TTC549 (cell line): ENCODE measurements around the gene VWA3A.
"Not testable (repeated sequence)": the region's sequence is repeated elsewhere in the genome, so short reads cannot be mapped to it uniquely, and the experiment has no call there.

Experiments
- FAIRE-seq: peaks from 2 replicates; lab custom pipeline; 2012; peaks lifted over from hg19 to GRCh38; lab: Jason Lieb, UNC

The VWA3A gene

DNA sequence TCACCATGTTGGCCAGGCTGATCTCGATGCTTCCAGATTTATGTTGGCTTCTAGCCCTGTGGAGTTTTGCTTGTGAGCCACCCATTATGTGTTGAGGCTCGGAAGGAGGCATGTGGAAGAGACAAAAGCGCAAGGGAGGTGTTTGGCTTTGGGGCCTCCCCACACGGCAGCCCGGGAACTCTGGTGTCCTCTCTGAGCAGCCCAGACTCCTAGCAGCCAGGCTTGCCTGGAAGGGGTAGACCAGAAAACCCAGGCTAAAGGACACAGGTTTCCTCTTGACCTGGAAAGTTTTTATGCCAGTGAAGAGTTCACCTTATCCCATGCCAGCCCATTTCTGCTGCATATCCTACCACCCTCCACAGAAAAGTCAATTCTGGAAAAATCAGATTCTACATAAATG is 91.0 kb downstream of the VWA3A start:
- FAIRE-seq: no peak

DNA sequence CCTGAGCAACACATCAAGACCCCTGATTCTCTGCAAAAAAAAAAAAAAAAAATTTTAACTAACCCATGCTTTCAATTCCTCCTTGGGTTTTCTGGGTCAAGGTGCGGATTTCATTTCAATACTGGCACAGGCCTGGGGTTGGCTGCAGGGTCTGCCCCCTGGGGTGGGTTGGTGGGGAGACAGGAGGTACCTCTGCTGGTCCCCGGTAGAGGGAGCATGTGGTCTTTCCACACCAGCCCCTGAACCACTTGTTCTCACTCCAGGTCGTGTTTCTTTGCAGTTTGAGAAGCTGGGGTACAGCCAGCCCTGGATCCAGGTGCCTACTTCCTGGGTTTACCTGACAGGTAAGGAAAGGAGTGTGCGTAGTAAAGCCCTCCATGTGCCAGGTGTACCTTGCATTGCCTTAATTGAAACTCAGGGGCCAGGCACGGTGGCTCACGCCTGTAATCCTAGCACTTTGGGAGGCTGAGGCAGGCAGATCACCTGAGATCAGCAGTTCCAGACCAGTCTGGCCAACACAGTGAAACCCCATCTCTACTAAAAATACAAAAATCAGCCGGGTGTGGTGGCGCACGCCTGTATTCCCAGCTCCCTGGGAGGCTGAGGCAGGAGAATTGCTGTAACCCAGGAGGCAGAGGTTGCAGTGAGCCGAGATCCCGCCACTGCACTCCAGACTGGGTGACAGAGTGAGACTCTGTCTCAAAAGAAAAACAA is 91.7 kb downstream of the VWA3A start:
- FAIRE-seq: no peak

DNA sequence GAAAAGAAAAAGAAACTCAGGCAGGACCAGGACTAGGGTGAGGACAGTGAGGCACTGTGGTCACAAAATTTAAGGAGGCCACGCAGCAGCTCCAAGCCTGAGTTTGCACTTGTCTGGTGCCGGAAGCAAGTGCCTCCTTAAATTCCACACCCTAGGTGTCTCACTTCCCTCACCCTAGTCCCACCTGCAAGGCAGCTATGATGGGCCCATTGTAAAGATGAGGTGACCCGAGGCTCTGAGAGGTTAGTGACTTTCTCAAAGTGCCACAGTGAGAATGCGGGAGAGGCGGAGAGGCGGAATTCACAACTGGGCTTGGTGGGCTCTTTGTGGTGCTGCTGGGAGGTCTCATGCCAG is 92.3 kb downstream of the VWA3A start:
- no peak for FAIRE-seq

DNA sequence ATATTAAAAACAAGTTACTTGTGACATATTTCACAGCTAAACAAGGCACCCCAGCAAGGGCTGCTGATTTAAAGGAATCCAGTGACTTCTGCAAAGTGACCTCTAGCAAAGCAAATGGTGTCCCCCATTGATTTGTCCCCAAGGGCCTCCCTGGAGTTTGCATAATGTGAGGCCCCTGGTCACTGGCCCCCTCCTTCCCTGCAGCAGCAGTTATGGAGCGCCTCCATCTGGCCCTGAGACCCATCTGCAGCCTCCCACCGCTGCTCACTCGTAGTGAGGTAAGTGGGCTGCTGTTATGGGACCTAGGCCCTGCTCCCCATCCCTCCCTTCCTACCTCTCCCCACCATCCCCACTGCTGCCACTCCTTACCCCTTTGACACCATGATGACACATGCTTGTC is 94.2 kb downstream of the VWA3A start:
- FAIRE-seq: no peak

DNA sequence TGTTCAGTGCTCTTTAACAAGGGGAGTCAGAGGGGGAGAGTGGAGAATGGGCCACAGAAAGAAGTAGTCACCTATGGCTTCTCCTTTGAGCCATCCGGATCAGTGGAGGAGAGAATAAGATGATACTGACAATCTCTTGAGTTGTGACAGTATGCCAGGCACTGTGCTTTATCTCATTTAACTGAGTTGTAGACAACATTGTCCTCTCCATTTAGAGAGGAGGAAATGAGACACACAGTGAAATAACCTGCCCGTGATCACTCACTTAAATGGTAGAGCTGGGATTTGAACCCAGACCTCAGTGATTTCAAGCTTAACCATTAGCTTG is 95.9 kb downstream of the VWA3A start:
- FAIRE-seq: no peak

DNA sequence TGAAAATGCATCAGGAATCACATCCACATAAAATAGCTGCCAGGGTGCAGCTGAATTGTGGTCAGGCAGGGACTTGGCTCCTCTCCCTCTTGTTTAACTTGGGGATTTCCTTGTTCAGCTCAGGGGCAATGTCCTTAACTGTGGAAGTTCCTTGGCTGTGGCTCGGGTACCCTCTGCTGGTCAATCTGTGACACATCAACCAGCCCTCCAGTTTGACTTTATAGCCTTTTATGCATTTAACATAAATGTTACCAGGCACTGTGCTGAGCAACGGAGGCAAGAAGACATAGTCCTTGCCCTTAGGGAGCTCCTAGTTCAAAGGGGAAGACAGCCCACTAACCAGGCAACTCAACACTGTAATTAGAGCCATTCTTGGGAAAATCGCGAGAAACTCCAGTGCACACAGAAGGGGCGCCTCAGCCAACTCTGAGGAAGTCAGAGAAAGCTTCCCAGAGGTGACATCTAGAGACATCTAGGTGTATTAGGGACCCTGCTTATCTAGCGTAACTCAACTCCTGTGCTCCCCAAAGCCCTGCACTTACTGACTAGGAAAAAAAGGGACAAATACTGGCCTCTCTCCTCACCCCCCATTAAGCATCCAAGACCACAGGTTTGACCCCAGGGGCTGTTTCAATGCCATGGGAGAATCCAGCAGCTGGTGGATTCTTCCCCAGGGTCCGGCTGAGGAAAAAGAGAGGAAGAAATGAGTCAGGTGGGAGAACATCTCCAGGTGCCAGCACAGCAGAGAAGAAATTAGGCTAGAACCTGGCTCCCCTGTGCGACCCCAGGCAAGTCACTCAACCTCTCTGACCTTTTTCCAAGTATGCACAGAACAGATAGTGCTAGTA is 96.5 kb downstream of the VWA3A start:
- peak; percentile 41 for FAIRE-seq

DNA sequence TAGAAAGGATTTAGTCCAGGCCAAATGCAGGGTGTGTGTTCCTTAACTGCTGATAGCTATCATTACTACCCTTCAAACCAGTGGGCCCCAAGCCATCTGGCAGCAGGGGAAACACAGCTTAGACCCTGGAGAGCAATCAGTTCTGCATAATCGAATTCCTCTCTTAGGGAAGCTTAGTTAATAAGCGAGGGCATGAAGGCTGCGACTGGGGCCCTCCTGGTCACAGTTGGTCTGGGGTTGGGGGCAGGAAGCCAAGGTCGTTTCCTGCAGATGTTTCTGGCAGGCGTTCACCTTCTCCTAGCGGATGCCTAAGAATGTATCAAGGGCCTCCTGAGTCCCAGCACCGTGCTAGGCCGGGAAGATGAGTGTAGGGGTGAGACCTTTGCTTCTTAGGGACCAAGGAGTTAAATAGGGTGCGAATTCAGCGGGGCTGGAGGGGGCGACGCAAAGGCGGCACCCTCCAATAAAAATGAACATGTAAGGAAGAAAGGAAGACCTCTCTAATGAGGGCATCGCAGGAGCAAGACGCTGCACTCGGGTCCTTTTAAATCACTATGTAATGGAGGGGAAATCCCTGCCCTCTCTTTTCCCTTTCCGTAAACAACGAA is 97.2 kb downstream of the VWA3A start:
- FAIRE-seq: no peak

DNA sequence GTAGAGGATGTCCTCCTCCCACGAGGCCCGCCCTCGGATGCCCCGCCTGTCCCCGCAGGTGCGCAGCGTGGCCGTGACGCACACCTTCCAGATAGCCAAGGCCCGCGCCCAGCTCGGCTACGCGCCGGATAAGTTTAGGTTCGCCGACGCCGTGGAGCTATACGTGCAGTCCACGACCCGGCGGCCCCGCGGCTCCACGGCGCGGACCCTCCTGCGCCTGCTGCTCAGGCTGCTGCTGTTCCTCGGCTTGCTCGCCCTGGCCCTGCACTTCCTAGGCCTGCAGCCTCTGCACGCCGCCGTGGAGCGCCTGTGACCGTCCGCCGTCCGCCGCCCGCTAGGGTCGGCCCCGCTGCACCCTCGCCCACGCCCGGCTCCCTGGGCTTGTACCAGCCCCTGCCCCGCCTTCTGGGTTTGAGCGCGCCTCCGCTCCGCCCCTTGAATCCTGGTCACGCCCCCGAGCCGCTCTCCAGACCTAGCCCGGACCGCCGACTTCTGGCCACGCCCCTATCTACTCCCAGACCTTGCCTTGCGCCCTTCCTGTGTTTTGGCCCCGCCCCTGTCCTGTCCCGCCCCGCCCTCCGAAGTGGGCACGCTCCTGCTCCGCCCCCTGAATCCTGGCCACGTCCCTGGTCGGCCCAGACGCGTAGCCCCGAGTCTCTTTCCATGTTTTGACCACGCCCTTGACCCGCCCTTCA is 97.9 kb downstream of the VWA3A start:
- no peak for FAIRE-seq

DNA sequence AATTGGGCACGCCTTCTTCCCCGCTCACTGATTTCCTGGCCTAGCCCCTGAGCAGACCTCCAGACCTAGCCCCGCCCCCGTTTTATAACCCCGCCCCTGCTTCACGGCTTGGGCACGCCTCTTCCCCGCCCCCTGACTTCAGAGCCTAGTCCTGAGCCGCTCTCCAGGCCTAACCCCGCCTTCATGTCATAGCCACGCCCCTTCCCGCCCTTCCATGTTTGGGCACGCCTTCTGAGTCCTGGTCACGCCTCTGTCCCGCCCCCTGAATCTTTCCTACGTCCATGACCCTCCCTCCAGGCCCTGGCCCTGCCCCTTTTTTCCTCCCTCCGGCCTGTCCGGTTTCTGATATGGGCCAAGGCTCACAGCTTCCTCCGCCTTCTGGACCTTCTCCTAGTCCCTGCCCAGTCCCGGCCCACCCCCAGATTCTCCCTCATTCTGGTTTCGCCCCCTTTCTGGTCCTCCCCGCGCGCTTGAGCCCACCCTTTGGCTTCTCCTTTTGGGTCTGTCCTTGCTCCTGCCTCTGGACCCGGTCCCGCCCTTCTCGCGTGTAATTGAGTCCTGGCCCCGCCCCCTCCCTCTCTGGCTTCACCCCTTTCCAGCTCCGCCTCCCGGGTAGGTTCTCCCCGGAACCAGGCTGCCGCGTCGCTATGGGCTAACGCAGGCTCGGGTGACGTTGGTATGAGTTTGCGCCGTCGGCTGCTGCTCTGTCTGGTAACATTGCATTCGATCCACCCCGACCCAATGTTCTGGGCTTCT is 98.6 kb downstream of the VWA3A start:
- peak; percentile 73 for FAIRE-seq

DNA sequence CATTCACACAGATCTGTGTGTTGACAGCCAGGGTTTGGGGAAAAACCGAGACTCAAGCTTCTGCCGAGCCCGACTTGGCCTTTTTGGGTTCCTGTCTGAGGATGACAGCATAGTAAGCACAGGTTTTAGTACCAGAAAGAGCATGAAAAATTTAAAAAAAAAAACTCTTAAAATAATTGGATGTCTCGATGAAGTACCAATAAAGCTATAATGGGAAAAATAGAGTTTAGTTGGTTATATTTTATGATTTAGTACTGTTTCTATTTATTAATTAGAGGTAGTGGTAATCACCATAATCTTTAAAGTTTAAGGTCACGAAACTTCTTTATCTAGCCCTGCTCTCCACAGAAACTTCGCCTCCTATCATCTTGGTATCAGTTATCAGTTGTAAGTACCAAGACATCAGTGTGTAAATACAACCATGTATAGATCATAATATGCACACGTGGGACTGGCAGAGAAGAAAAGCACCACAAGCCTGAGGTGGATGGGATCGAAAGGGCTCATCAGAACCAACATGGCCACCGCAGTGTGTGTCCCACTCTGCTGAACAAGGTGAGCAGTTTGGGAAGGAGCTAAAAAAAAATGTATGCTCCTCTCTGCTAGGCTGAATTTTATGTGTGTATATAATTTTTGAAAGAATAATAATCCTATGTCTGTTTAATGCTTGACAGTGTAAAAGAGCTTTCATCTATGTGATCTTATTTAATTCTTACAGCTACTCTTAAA is 99.4 kb downstream of the VWA3A start:
- no peak for FAIRE-seq

DNA sequence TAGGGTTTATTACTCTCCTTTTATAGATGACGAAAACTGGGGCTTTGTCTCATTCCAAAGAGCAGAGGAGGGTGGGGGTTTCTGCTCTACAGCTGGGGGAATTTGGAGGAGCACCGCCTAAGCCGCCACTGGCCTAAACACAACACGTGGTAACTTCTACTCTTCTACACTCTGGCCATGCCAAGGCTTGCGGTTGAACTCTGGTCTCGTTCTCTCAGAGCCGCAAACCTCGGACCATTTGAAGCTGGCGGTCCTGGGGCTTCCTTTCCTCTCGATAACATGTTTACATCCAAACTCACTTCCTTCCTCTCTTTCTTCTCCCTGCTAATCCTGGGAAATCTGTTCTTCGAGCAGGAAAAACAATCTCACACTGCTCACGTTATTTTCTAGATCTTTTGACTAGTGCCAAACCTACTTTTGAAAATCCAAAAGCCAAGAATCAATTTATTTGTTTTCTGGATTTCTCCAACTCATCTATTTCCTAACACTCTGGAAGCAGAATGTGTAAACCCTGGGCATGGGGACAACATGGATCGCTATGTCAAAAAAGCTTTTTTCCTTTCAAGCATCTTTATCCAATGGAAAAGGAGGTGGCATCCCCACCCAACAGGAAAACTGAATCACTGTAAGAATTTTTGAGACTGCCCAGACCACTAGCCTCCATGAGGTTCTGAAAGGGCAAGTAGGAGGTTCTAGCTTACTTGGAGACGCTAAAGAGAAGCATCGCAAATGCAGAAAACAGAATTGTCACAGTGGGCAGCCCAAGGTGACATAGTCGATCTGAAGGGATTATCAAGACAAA is 100.1 kb downstream of the VWA3A start:
- no peak for FAIRE-seq

DNA sequence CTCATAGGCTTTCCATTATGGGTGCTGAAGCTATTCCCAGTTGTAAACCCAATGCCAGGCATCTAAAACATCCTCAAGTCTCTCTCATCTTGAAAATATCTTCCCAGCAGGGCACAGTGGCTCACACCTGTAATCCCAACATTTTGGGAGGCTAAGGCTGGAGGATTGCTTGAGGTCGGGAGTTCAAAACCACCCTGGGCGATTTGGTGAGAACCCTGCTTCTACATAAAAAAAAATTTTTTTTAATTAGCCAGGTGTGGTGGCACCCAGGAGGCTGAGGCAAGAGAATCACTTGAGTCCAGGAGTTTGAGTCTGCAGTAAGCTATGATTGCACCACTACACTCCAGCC is 100.7 kb downstream of the VWA3A start:
- FAIRE-seq: no peak

DNA sequence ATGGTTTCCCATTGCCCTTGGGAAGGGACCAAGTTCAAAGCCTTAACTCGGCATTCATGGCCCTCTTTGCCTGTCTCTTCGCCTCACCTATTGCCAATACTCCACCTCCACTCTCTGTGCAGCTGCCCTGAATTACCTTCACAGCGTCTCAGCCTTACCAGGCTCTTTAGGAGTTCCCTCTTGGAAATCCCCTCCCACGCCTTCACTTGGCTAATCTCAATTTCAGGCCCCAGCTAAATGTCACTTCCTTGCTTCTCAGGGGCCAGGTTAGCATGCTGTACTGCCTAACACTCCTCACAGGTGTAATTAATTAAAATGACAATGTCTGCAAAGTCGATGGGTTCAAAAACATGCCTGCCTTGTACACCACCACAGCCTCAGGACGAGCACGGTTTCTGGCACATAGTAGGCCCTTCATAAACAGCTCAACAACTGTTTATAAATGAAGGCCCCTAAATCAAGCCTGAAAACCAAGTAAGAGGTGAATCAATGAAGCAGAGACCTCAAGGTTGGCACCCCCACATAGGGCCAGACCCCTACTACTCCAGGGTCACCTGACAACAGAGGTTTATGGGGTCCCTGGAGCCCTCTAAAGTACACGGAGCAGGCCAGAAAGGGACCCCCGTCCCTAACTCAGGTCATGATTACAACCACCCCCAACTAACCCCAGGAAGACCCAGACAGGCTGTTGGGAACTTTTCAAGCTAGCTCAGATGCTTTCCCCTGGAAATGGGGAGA is 102.5 kb downstream of the VWA3A start:
- FAIRE-seq: no peak

DNA sequence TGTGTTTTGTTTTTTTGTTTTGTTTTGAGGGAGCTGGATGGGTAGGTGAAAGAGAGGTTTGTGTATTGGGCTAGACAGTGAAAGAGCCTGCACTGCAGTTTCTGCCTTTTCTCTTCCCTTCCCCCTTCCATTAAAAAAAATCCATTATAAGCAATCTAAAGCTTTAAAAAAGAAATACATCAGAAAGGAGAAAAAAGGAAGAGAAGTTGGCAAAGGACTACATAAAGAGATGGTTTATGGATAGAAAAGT is 103.0 kb downstream of the VWA3A start:
- no peak for FAIRE-seq

DNA sequence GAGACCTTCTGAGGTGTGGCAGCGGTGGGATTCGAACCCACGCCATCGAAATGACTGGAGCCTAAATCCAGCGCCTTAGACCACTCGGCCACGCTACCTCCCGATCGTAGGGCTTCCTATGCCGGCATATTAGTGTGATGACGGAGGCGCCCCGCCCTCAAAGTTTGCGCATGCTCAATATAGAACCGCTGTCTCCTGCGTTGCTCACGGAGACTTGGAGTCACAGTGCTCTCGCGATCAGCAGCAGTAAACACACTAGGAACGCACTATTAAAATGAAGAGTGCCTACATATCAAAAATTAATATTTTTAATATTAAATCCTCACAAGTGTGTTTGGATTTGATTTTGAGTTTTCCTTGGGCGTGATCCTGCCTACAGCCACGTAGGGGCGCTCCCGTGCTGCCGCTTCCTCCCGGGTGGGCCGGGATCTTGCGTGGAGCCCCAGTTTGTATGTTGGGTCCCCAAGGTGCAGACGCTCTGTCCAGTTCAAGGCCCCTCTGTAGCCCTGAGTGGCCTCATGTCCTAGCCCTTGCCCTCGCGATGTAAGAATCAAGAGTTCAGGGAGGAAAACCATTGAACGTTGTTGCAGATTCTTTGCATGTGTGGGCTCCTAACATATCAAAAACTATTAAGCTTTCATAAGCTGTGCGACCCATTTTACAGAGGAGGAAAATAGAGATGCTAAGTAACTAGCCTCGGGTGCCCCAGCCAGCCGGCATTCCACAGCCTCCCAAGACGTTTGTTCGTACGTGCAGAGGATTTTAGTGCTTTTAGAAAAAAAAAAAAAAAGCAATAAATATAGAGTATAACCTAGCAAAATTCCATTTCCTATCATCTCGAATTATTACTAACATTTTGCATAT is 103.6 kb downstream of the VWA3A start:
- no peak for FAIRE-seq

DNA sequence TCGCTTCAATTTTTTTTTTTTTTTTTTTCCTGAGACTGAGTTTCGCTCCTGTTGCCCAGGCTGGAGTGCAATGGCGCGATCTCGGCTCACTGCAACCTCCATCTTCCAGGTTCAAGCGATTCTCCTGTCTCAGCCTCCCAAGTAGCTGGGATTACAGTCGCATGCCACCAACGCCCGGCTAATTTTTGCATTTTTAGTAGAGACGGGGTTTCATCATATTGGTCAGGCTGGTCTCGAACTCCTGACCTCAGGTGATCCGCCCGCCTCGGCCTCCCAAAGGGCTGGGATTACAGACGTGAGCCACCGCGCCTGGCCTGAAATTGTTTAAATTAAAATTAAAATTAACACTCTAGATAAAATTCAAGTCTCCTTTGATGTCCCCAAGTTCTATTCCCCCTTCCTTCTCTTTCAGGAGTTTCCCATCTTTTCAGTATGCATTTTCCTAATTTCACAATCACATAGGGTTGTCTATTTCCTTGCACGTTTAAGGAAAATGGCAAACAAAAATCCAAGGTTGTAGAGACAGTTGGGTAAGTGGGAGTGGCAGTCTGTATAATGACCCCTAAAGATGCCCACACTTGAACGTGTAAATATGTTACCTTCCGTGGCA is 104.3 kb downstream of the VWA3A start:
- not testable (repeated sequence) for FAIRE-seq

DNA sequence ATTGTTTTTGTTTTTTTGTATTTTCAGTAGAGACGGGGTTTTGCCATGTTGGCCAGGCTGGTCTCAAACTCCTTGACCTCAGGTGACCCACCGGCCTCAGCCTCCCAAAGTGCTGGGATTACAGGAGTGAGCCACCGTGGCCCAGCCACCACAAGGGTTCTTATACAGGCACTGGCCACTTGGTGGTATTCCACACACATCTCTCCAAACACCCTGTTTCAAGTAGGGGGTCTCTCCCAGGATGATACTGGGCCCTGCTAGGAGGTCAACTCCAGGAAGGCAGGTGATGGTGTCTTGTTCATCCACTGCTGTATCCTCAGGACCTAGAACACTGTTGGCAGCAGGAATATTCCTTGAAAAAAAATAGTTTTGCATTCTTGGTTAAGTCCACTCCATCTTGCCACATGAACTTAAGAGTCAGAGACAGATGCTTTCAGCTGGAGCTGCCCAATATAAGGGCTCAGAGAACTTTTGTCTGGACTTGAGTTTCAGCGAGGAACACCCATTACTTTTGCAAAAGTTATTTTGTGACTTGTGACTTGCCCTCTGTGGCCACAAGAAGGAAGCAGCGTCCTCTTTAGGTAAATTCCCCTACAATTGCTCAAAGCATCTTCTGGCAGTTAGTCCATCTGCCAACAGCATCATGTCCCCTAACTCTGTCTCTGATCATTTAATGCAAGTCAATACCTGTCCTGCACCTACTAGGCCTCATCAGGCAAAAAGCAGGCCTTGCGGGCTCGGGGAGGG is 106.4 kb downstream of the VWA3A start:
- FAIRE-seq: no peak

DNA sequence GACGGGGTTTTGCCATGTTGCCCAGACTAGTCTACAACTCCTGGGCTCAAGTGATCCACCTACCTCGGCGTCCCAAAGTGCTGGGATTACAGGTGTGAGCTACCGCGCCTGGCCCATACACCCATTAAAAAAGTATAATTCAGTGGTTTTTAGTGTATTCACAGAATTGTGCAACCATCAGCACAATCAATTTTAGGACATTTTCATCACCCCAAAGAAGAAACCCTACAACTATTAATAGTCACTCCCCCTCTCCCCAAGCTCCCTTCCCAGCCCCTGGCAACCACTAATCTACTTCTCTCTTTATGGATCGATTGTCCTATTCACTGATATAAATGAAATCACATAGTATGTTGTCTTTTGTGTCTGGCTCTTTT is 109.9 kb downstream of the VWA3A start:
- no peak for FAIRE-seq
